Omental fat pad (tissue), 4 donors: ENCODE results near the gene SH3GLB2. TPM values are rescaled to one million over a fixed set of nuclear protein-coding genes. Genes with fewer than 3 reads are reported as not detected.

Experiments
- ATAC-seq: fragments of 150-250 bp; one replicate; pipeline ENCODE4 v1.9.1; 2016; ENCODE audit warnings: mild to moderate bottlenecking, moderate library complexity; ENCODE audit not compliant: low FRiP score
- DNase-seq: peaks from one replicate; pipeline ENCODE4 v3.0.0-alpha.2; 2019; ENCODE audit warnings: low spot score
- CTCF ChIP-seq, 3 donors: fragments of 450-650 bp; IDR thresholded peaks; one replicate each; pipeline ENCODE4 v1.5.1; 2016 to 2017; ENCODE audit warnings: antibody characterized with exemption in 3 of 3, mild to moderate bottlenecking in 3 of 3, moderate library complexity in 2 of 3
- total RNA-seq, 4 donors: library from RNA; depleted of rRNA; stranded (reverse); fragments of >200 nt; gene quantifications; one replicate each; pipeline ENCODE4 v1.1.0, GENCODE V29; 2016

SH3GLB2 gene
- total RNA-seq, 4 donors from 2014 or later = 55.5 to 75.5 (median 65.1) TPM

- ATAC-seq = no peak
- no peak for DNase-seq
- no peak for TF ChIP-seq CTCF (IDR thresholded peaks at IDR 0.05)
Observed at GRCh38 chr9:129053020-129053419, 24.9 kb upstream of the SH3GLB2 start.

- no peak for ATAC-seq
- no peak for TF ChIP-seq CTCF (IDR thresholded peaks at IDR 0.05)
- no peak for DNase-seq
Observed at GRCh38 chr9:129052592-129052991, 24.5 kb upstream of the SH3GLB2 start.

- ATAC-seq = no peak
- no peak for TF ChIP-seq CTCF (IDR thresholded peaks at IDR 0.05)
Observed at GRCh38 chr9:129042016-129042415, 13.9 kb upstream of the SH3GLB2 start.

GRCh38 chr9:129040113-129040643 is 12.0 kb upstream of the SH3GLB2 start:
- ATAC-seq = no peak
- DNase-seq = no peak
- TF ChIP-seq CTCF (IDR thresholded peaks at IDR 0.05) = no peak

More at GRCh38 chr9:129042016-129042415, 13.9 kb upstream of the SH3GLB2 start:
- DNase-seq = no peak

GRCh38 chr9:129038109-129038852 is 10.2 kb upstream of the SH3GLB2 start:
- ATAC-seq (no peak), DNase-seq (no peak)
- TF ChIP-seq CTCF (IDR thresholded peaks at IDR 0.05) = no peak

- DNase-seq (no peak), ATAC-seq (no peak)
- TF ChIP-seq CTCF (IDR thresholded peaks at IDR 0.05) = no peak
Observed at GRCh38 chr9:129037767-129038098, 9.6 kb upstream of the SH3GLB2 start.
